Body of pancreas (tissue), 4 donors: ENCODE results near the gene GLIS1. TPM values are rescaled to one million over a fixed set of nuclear protein-coding genes. Genes with fewer than 3 reads are reported as not detected.

ENCODE experiments used
- ATAC-seq: fragments of 150-250 bp; one replicate; pipeline ENCODE4 v1.9.1; 2016
- DNase-seq, 4 donors: peaks; one replicate each; pipeline ENCODE4 v3.0.0-alpha.2; 2019
- H3K27ac ChIP-seq, 4 donors: fragments of 200-600 bp; sonication (generic); 1 replicate in 3 of 4; 2 replicates in 1 of 4; pipeline versions ENCODE4 v1.5.1 to v1.6.1; 2016 to 2019; ENCODE audit warnings: mild to moderate bottlenecking in 1 of 4, mixed read lengths in 1 of 4, moderate library complexity in 1 of 4
- H3K27me3 ChIP-seq, 2 donors: fragments of 200-600 bp; sonication (generic); one replicate each; pipeline ENCODE4 v1.6.0; 2016; ENCODE audit warnings: mild to moderate bottlenecking in 1 of 2
- H3K36me3 ChIP-seq, 2 donors: fragments of 200-600 bp; sonication (generic); replicated peaks in 1 of 2; 2 replicates each; pipeline ENCODE4 v1.5.1; 2016; ENCODE audit warnings: low read depth in 2 of 2; ENCODE audit not compliant: insufficient read depth in 1 of 2
- H3K4me1 ChIP-seq: fragments of 200-600 bp; sonication (generic); one replicate; pipeline ENCODE4 v1.6.0; 2016
- H3K4me3 ChIP-seq, 2 donors: fragments of 200-600 bp; sonication (generic); 1 replicate in 1 of 2; 2 replicates in 1 of 2; pipeline ENCODE4 v1.5.1; 2016 to 2019
- H3K9me3 ChIP-seq, 3 donors: fragments of 200-600 bp; sonication (generic); 1 replicate in 2 of 3; 2 replicates in 1 of 3; pipeline ENCODE4 v1.5.1; 2016
- POLR2A ChIP-seq, 3 donors: fragments of 450-650 bp; IDR thresholded peaks; one replicate each; pipeline ENCODE4 v1.6.1; 2016; ENCODE audit warnings: antibody characterized with exemption in 3 of 3, mild to moderate bottlenecking in 2 of 3
- WGBS, 2 donors: methylation state at CpG; one replicate each; pipeline ENCODE4 v1.1.5; 2017; 5-methylcytosine and 5-hydroxymethylcytosine counted together
- intact Hi-C: fragments of 100-400 bp; cut with DNase I; formaldehyde crosslinking; loops from one replicate; pipeline ENCODE4 v1.15.1; 2023
- total RNA-seq, 2 donors: library from RNA; depleted of rRNA; stranded (reverse); fragments of >200 nt; gene quantifications; one replicate each; pipeline ENCODE4 v1.1.0, GENCODE V29; 2016
- TF ChIP-seq, protein P1 (sequence below), 7 experiments: fragments of 450-650 bp in 4 of 7; fragments of 200-600 bp in 3 of 7; sonication (generic) in 3 of 7; IDR thresholded peaks; one replicate each; pipeline ENCODE4 v1.5.1; 2016 to 2019; ENCODE audit warnings: antibody characterized with exemption in 7 of 7

GLIS1 gene
- total RNA-seq, 2 donors from 2014 or later, result 0.33 TPM; not detected in 1

GRCh38 chr1:53490351-53490750 is 248.6 kb downstream of the GLIS1 start:
- intact Hi-C loops, result no loop called here

DNA sequence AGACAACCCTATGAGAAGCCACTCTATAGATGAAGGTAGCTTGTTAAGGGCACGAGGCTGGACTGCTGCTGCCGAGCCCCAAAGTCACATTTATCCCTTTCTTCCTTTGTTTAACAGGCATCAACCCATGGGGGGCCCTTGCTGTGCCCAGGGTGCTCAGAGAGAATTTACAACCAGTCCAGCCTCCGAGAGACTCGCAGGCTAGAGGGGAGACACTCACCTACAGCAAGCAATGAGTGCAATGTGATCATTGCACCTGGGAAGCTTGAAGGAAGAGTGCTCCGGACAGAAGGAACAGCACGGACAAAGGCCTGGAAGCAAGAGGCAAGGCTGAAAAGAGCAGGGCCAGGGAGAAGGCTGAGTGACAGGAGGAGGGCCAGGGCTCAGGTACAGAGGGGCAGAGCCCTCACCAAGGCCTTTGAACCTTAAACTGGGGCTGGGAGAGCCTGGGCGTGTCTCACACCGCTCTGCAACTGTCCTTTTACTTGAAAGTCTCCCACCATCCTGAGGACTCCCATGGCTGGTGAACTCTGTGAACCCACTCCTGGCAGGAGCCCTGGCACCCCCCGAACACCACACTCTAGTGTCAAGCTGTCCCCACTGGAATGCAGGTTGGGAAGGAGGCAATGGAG is 252.5 kb downstream of the GLIS1 start:
- no peak for TF ChIP-seq POLR2A (IDR thresholded peaks at IDR 0.05)
- TF ChIP-seq, protein P1, sequence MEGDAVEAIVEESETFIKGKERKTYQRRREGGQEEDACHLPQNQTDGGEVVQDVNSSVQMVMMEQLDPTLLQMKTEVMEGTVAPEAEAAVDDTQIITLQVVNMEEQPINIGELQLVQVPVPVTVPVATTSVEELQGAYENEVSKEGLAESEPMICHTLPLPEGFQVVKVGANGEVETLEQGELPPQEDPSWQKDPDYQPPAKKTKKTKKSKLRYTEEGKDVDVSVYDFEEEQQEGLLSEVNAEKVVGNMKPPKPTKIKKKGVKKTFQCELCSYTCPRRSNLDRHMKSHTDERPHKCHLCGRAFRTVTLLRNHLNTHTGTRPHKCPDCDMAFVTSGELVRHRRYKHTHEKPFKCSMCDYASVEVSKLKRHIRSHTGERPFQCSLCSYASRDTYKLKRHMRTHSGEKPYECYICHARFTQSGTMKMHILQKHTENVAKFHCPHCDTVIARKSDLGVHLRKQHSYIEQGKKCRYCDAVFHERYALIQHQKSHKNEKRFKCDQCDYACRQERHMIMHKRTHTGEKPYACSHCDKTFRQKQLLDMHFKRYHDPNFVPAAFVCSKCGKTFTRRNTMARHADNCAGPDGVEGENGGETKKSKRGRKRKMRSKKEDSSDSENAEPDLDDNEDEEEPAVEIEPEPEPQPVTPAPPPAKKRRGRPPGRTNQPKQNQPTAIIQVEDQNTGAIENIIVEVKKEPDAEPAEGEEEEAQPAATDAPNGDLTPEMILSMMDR (IDR thresholded peaks at IDR 0.05), result no peak
- DNase-seq (no peak), ATAC-seq (no peak)
- H3K9me3 ChIP-seq, result no peaks in the 10 kb centered on the region
- H3K4me3 ChIP-seq, result no peak overlapping the region
- peaks cover 0 to 13% of the 10 kb centered on the region in 2 donors for H3K27me3 ChIP-seq
- no peaks in the 10 kb centered on the region for H3K36me3 ChIP-seq
- WGBS, 2 donors, result 50 to 55% methylated on average over 9 of the region's 9 CpGs
- intact Hi-C loops, result no loop called here
- peaks cover 3% of the 10 kb centered on the region for H3K4me1 ChIP-seq
- H3K27ac ChIP-seq, result no peak overlapping the region

More at GRCh38 chr1:53490351-53490750, 248.6 kb downstream of the GLIS1 start:
- no peaks in the 10 kb centered on the region for H3K36me3 ChIP-seq
- no peak for TF ChIP-seq POLR2A (IDR thresholded peaks at IDR 0.05)
- H3K4me1 ChIP-seq, result peaks cover 3% of the 10 kb centered on the region
- WGBS, 2 donors, result 31 to 49% methylated on average over 3 of the region's 3 CpGs
- H3K4me3 ChIP-seq, result no peak overlapping the region
- ATAC-seq, result no peak
- no peaks in the 10 kb centered on the region for H3K9me3 ChIP-seq
- no peak overlapping the region for H3K27ac ChIP-seq
- H3K27me3 ChIP-seq, result peaks cover 0 to 13% of the 10 kb centered on the region in 2 donors
- DNase-seq, result no peak

DNA sequence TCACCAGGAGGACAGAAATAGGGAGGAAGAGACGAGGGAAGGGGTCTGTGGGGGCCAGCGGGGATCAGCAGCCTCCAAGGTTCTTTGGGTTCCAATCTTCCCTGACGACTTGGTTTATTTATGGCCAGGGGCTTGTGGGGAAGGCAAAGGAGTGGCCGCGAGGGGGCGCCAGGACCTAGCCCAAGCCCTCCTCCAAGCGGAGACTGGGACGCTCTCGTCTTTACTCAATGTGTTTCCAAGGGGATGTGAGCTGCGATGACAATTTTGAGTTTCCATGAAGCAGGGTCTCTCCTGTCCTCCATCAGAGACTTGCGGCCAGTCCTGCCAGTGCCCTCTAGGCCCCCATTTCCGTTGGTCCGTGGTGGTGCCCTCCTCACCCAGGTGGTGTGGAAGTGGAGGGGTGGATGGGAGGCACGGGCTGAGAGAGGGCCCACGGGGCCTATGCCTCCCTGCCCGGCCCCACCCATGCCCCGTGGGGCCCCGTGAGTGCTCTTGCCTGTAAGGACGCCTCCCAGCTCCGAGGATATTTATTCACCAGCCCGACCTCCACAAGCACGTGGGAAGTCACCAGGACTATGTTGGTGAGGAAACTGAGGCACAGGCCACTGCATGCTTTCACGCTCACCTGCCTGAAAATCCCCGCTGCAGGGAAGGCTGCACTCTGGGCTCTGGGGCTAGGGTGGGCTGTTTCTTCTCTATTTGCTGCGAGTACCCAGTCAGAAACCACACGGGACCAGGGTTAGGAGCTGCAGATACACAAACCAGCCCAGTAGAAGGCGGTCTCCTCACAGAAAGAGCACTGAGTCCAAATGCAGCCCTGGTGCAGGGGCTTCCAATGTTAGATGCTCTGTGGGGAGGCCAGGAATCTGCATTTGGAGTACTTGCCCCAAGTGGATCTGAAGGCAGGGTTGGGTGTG is 253.2 kb downstream of the GLIS1 start:
- TF ChIP-seq, protein P1 (IDR thresholded peaks at IDR 0.05), result peak; percentile 75 to 90 (median 83)
- TF ChIP-seq POLR2A (IDR thresholded peaks at IDR 0.05), result no peak
- intact Hi-C loops, result no loop called here
- Histone ChIP-seq H3K4me1 (peaks cover 3% of the 10 kb centered on the region), H3K4me3 (no peak overlapping the region), H3K36me3 (no peaks in the 10 kb centered on the region), H3K9me3 (no peaks in the 10 kb centered on the region), H3K27me3 (peaks cover 0 to 13% of the 10 kb centered on the region in 2 donors), H3K27ac (no peak overlapping the region)
- DNase-seq (peak; percentile 72 to 84 (median 76)), ATAC-seq (peak; percentile 83)
- WGBS, 2 donors, result 16 to 18% methylated on average over 12 to 27 of the region's 27 CpGs

DNA sequence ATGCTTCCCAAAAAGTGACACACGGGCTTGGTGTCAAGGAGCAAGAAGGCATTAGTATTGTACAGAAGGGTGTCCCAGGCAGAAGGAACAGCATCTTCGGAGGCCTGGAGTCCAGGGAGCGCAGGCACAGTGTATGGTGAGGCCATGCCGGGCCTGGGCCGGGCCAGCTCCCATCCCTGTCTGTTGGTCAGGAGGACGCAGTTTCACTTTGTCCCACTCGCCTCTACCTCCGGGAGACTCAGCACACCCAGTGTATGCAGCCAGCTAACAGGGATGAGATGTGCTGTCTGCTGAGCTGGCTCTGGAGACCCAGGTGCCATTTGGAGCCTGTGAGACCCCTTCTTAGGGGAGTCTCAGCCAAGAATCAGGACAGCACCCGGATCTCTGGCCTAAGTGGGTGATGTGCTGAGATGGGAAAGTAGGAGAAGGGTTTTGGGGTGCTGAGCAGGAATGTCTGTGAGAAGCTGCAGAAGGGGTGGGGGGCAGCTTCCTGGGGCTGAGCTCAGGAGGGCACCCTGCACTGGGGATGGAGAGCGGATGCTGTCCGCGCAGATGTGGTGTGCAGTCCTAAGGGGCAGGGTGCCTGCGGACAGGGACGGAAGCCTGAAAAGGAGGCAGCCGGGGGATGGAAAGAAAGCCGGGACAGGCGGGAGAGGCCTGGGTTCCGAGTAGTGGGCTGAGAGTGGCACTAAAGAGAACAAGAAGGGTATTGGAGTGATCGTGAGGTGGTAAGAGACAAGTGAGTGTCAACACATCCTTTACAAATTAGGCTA is 254.1 kb downstream of the GLIS1 start:
- intact Hi-C loops, result loop anchor here (5.0 kb wide), 1 partner anchor 272 kb away; no protein-coding TSS in a partner anchor
- no peak overlapping the region for H3K4me3 ChIP-seq
- DNase-seq, result no peak

More for the DNA sequence above, 254.1 kb downstream of the GLIS1 start:
- Histone ChIP-seq H3K4me1 (peaks cover 3% of the 10 kb centered on the region), H3K27ac (no peak overlapping the region), H3K36me3 (no peaks in the 10 kb centered on the region), H3K27me3 (peaks cover 0 to 13% of the 10 kb centered on the region in 2 donors), H3K9me3 (no peaks in the 10 kb centered on the region)
- TF ChIP-seq, protein P1 (IDR thresholded peaks at IDR 0.05), result no peak
- TF ChIP-seq POLR2A (IDR thresholded peaks at IDR 0.05), result no peak
- ATAC-seq, result no peak
- WGBS, 2 donors, result 60 to 69% methylated on average over 15 to 18 of the region's 19 CpGs
